ENCODE data around the gene OR2T4. TPM values are rescaled to one million over a fixed set of nuclear protein-coding genes. Genes with fewer than 3 reads are reported as not detected.

OR2T4 gene, protein sequence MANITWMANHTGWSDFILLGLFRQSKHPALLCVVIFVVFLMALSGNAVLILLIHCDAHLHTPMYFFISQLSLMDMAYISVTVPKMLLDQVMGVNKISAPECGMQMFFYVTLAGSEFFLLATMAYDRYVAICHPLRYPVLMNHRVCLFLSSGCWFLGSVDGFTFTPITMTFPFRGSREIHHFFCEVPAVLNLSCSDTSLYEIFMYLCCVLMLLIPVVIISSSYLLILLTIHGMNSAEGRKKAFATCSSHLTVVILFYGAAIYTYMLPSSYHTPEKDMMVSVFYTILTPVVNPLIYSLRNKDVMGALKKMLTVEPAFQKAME
- total RNA-seq (not detected), polyA plus RNA-seq (ENCODE audit: insufficient read depth, low read depth, low replicate concordance) (not detected)
- long read RNA-seq, donor 1 = 0 reads
- long read RNA-seq, donor 2 = 0 reads

- Histone ChIP-seq H3K36me3 (ENCODE audit: low read depth, missing control alignments) (no peaks in the 10 kb centered on the region), H3K27me3 (no peaks in the 10 kb centered on the region), H3K4me3 (no peak within 1 kb of the TSS), H3K9me3 (no peaks in the 10 kb centered on the region), H3K27ac (no peak within 1 kb of the TSS), H3K4me1 (no peaks in the 10 kb centered on the region)
- 47 to 51% methylated on average over 3 of the region's 3 CpGs for WGBS, 2 donors
- TF ChIP-seq POLR2A (IDR thresholded peaks at IDR 0.05) = no peak
- TF ChIP-seq CTCF (IDR thresholded peaks at IDR 0.05) = no peak
- no peak for DNase-seq
- intact Hi-C loops (cut with DNase I; ENCODE audit: low total_unique reads) = no loop called here
Observed at GRCh38 chr1:248361121-248361715, at the start of gene OR2T4. OR2T4 (plus strand) TSS chr1:248361665; CDS start chr1:248361665, 0 bp downstream.

GRCh38 chr1:248316796-248317195 is 44.7 kb upstream of the OR2T4 start:
- DNase-seq = no peak
- Histone ChIP-seq H3K27ac (no peak overlapping the region), H3K4me1 (no peaks in the 10 kb centered on the region), H3K27me3 (no peaks in the 10 kb centered on the region), H3K4me3 (no peak overlapping the region), H3K36me3 (ENCODE audit: low read depth, missing control alignments) (no peaks in the 10 kb centered on the region), H3K9me3 (no peaks in the 10 kb centered on the region)
- TF ChIP-seq CTCF (IDR thresholded peaks at IDR 0.05) (no peak), POLR2A (IDR thresholded peaks at IDR 0.05) (no peak)
- WGBS, 2 donors = 90 to 91% methylated on average over 10 to 11 of the region's 11 CpGs
- intact Hi-C loops (cut with DNase I; ENCODE audit: low total_unique reads) = no loop called here

DNA sequence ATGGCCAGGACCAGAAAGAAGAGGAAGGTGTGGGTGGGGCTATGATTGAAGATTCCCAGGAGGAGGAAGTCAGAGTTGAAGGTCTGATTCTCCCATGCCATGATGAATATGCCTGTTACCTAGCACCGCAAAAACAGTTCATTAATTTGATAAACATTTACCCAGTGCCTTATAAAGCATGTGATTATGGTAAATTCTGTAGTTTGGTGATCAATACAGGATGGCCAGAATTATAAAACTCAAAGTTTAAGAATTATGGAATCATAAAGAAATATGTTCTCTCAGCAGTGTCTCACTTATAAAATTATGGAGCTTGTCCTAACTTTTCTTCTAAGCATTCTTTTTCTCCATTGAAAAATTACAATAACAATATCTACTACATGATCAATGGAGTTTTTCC is 37.0 kb upstream of the OR2T4 start, which contains the start of gene OR2M7:
Gene OR2M7 (minus strand): TSS at position 101 of the 400 bp plus-strand sequence. CDS start 0 bp downstream, at position 101.
- intact Hi-C loops (cut with DNase I; ENCODE audit: low total_unique reads) = no loop called here
- Histone ChIP-seq H3K27me3 (no peaks in the 10 kb centered on the region), H3K9me3 (no peaks in the 10 kb centered on the region), H3K4me1 (no peaks in the 10 kb centered on the region), H3K4me3 (no peak within 1 kb of the TSS), H3K36me3 (ENCODE audit: low read depth, missing control alignments) (no peaks in the 10 kb centered on the region), H3K27ac (no peak within 1 kb of the TSS)
- no peak for DNase-seq
- 82 to 83% methylated on average over 1 of the region's 1 CpG for WGBS, 2 donors
- TF ChIP-seq CTCF (IDR thresholded peaks at IDR 0.05) = no peak
- TF ChIP-seq POLR2A (IDR thresholded peaks at IDR 0.05) = no peak

DNA sequence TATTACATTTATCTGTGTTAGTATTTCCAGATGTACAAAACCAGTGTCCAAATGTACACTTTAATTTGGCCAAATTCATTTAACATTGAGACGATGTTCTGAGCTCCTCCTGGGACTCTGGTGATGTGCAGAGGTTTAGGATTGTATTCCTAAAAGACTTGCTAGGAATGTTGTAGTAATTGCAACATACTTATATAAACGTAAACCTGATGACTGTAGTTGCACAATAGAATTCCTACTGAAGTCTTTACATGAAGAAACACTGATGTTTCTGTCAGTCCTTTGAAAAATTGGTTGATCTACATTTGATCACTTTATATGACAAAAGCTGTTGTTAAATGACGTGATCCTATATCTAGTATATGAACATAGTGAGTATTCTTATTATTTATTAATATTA is 18.0 kb upstream of the OR2T4 start:
- intact Hi-C loops (cut with DNase I; ENCODE audit: low total_unique reads) = no loop called here
- no peak overlapping the region for H3K27ac ChIP-seq
- H3K36me3 ChIP-seq (ENCODE audit: low read depth, missing control alignments) = no peaks in the 10 kb centered on the region
- no peak for DNase-seq
- H3K4me1 ChIP-seq = no peaks in the 10 kb centered on the region
- TF ChIP-seq CTCF (IDR thresholded peaks at IDR 0.05) = no peak
- TF ChIP-seq POLR2A (IDR thresholded peaks at IDR 0.05) = no peak
- WGBS, 2 donors = 50 to 65% methylated on average over 3 of the region's 3 CpGs
- H3K4me3 ChIP-seq = no peak overlapping the region
- no peaks in the 10 kb centered on the region for H3K27me3 ChIP-seq
- no peaks in the 10 kb centered on the region for H3K9me3 ChIP-seq
